IPS DF 19.7 (cell line): ENCODE measurements around the gene SLC25A29.

Experiments
- DNase-seq: peaks from one replicate; pipeline ENCODE4 v3.0.0-alpha.2; 2013; ENCODE audit warnings: low read depth, low spot score

Gene SLC25A29

GRCh38 chr14:100332071-100332639 is 25.9 kb upstream of the SLC25A29 start:
- no peak for DNase-seq

GRCh38 chr14:100330388-100330931 is 24.2 kb upstream of the SLC25A29 start:
- DNase-seq, result no peak

- no peak for DNase-seq
Observed at GRCh38 chr14:100330007-100330344, 23.7 kb upstream of the SLC25A29 start.

- no peak for DNase-seq
Observed at GRCh38 chr14:100329233-100330006, 23.2 kb upstream of the SLC25A29 start.

- no peak for DNase-seq
Observed at GRCh38 chr14:100328495-100329163, 22.4 kb upstream of the SLC25A29 start.

- DNase-seq, result no peak
Observed at GRCh38 chr14:100327128-100327527, 20.9 kb upstream of the SLC25A29 start.

GRCh38 chr14:100325958-100326357 is 19.7 kb upstream of the SLC25A29 start:
- DNase-seq, result no peak

GRCh38 chr14:100325231-100325632 is 19.0 kb upstream of the SLC25A29 start:
- no peak for DNase-seq

- DNase-seq, result no peak
Observed at GRCh38 chr14:100323942-100324307, 17.7 kb upstream of the SLC25A29 start.

GRCh38 chr14:100323121-100323941 is 17.1 kb upstream of the SLC25A29 start, which contains the start of gene SLC25A47:
SLC25A47 (plus strand) TSS chr14:100323339; CDS start chr14:100323415, 76 bp downstream.
- no peak for DNase-seq

- no peak for DNase-seq
Observed at GRCh38 chr14:100322138-100322957, 16.1 kb upstream of the SLC25A29 start.

GRCh38 chr14:100321473-100322137 is 15.4 kb upstream of the SLC25A29 start:
- DNase-seq, result no peak

- no peak for DNase-seq
Observed at GRCh38 chr14:100320157-100320856, 14.1 kb upstream of the SLC25A29 start.

GRCh38 chr14:100317912-100318808 is 11.9 kb upstream of the SLC25A29 start:
- no peak for DNase-seq

GRCh38 chr14:100317389-100317788 is 11.1 kb upstream of the SLC25A29 start:
- no peak for DNase-seq

GRCh38 chr14:100314724-100315123 is 8.5 kb upstream of the SLC25A29 start:
- no peak for DNase-seq

- DNase-seq, result no peak
Observed at GRCh38 chr14:100313464-100314230, 7.4 kb upstream of the SLC25A29 start.

- no peak for DNase-seq
Observed at GRCh38 chr14:100312877-100313400, 6.7 kb upstream of the SLC25A29 start.
